Measurements from ENCODE around the gene PTK6. TPM values are rescaled to one million over a fixed set of nuclear protein-coding genes. Genes with fewer than 3 reads are reported as not detected.

The PTK6 gene
- total RNA-seq, 1 experiment from 2014 or later: 6.7 TPM

DNA sequence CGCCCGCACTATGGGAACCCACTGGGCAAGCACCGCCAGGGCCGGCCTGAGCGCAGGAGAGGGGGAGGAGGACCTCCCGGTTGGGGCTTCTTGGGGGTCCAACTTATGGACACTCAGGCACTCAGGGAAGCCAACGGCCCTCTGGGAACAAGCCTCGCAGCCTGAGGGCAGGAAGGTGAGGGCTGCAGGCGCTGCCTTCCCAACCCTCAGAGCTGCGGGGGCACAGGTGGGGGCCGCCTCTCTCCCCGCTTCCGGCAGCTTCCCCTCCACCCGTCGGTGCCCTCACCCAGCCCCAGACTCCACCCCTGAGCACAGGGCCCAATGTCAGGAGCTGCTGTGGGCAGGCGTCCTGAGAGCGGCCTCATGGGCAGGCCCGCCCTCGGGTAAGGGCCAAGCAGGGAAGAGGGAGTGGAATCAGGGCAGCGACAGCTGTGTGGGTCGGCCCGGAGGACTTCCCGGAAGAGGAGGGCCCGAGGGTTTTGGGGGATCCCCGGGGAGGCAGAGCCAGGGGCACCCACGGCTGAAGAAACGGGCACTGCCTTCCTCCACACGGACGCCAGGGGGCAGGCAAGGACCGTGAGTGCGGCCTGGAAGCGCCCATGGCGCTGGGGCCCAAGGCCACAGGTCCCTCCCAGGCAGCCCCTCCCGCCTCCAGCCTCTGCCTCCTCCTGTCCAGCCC is 488 bp upstream of the PTK6 start:
- H3K4me3 ChIP-seq (replicated peaks in 1 of 2; ENCODE audit: low read depth in 1 of 2, low read length in 2 of 2): peak overlapping the region; percentile 67
- H3K9me2 ChIP-seq (ENCODE audit: insufficient read depth): no peaks in the 10 kb centered on the region
- no peaks in the 10 kb centered on the region for H4K20me1 ChIP-seq (ENCODE audit: insufficient read depth)
- ATAC-seq (peak; percentile 84), DNase-seq (ENCODE audit: low read depth, low spot score) (peak; percentile 93)
- BruUV-seq (replicated peaks): no TSS peak
- RAD21 ChIA-PET (ENCODE audit: low non-redundant PET in 1 of 2, low total read pairs in 2 of 2, uncharacterized antibody in 2 of 2, unreplicated experiment in 2 of 2): interaction anchor here (0.6 to 2.0 kb wide), 16 partner anchors 9 to 539 kb away, joined by 3 to 8 read pairs (median 4); partner anchors contain the start of genes PPDPF (in 1 of the 2) and TPD52L2 (in 1 of the 2)
- TF ChIP-seq POLR2AphosphoS5 (IDR thresholded peaks at IDR 0.05; ENCODE audit: low read depth, low read length): peak; percentile 54
- peak in 2 of 3 experiments; percentile 80 to 86; a peak in 4 of 6 replicates for TF ChIP-seq CTCF (IDR thresholded peaks at IDR 0.05 in 2 of 3, conservative IDR thresholded peaks at IDR 0.05 in 1 of 3; ENCODE audit: borderline replicate concordance in 1 of 3, insufficient read depth in 1 of 3, low read depth in 2 of 3, low read length in 2 of 3)
- peak; percentile 4; the same call in 1 of the 2 replicates for TF ChIP-seq ZFX (IDR thresholded peaks at IDR 0.05)
- no peak for TF ChIP-seq JUND (IDR thresholded peaks at IDR 0.05)
- no peak for TF ChIP-seq SIN3A (IDR thresholded peaks at IDR 0.05; ENCODE audit: low read depth)
- H3K9ac ChIP-seq (ENCODE audit: low read length): peak overlapping the region; percentile 76
- POLR2A ChIA-PET: interaction anchor here (0.9 to 3.3 kb wide), 11 partner anchors 14 to 443 kb away, joined by 3 to 9 read pairs (median 4); partner anchors contain the start of genes PPDPF, TNFRSF6B and TPD52L2
- intact Hi-C loops (cut with micrococcal nuclease): loop anchor here (2.0 to 10.0 kb wide), 8 partner anchors 35 to 437 kb away; partner anchors contain the start of genes GMEB2, TNFRSF6B and TPD52L2
- H3K4me1 ChIP-seq (ENCODE audit: control insufficient read depth in 1 of 2, insufficient read depth in 2 of 2, low read length in 2 of 2): peaks cover 41 to 88% of the 10 kb centered on the region in 2 experiments
- CTCF ChIA-PET: interaction anchor here (0.6 to 3.3 kb wide), 31 partner anchors 9 to 702 kb away, joined by 3 to 30 read pairs (median 3); partner anchors contain the start of genes ARFRP1, HELZ2, PPDPF and PRPF6
- H3K79me2 ChIP-seq (ENCODE audit: insufficient read depth, low read length): no peaks in the 10 kb centered on the region
- H2AFZ ChIP-seq (ENCODE audit: low read depth, low read length, poor library complexity, severe bottlenecking): no peak overlapping the region
- no peaks in the 10 kb centered on the region for H3K27me3 ChIP-seq (ENCODE audit: insufficient read depth, low read length)
- no peaks in the 10 kb centered on the region for H3K36me3 ChIP-seq (ENCODE audit: control insufficient read depth in 1 of 2, insufficient read depth in 2 of 2, low read length in 2 of 2)
- H3K4me2 ChIP-seq (ENCODE audit: low read length): peak overlapping the region; percentile 99
- H3K9me3 ChIP-seq (ENCODE audit: control insufficient read depth in 1 of 2, insufficient read depth in 1 of 2, low read depth in 1 of 2, low read length in 2 of 2): no peaks in the 10 kb centered on the region
- H3K27ac ChIP-seq (ENCODE audit: low read depth, low read length): peak overlapping the region; percentile 97

Measured in HCT116 (cell line).